ENCODE results near the gene CD6.
"Not testable (repeated sequence)": the region's sequence is repeated elsewhere in the genome, so short reads cannot be mapped to it uniquely, and the experiment has no call there.

The CD6 gene

DNA sequence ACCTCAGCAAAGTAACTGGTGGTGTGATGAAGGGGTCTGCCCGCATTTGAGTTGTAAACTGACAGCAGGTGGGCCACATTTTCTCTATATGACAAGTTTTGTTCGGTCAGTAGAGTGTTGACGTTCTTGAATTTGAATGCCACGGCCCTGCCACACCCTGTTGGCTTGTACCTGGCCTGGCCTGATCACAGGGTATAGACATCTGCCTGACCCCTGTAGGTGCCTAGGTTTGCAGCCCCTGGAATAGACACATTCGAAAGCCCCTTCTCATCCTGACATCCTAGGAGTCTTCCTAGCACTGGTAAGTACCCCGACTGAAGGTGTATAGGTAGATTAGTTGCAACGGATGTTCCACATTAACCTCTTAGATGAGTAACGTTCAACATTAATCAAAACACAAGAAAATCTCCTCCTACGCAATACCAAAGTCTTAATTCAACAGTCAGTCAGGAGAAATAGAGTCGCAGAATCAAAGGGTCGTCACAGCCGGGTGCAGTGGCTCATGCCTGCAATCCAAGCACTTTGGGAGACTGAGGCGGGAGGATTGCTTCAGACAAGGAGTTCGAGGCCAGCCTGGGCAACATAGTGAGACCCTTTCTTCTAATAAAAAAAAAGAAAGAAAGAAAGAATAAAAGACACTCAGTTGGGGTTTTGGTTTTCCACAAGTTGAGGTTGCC is 87.2 kb downstream of the CD6 start:
- no peak for DNase-seq

DNA sequence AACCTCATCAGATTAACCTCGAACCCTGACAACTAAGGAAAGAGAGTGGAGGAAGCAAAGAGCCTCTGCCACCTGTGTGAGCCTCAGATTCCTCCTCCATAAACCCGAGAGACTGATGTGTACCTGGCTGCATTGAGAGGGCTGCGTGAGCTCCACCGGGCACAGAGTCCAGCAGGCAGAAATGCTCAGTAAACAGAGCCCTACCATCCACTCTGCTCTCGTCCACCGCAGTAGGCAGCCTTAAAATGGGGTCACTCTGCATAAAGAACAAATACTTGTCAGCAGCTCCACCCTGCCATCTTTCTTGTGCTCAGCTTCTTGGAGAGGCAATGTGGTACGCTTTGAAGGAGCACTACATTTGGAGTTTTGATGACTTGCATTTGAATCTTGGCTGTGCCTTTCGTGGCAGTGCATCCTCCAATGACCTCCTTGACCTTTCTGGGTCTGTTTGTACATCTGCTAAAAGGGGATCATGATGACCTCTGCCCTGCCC is 87.8 kb downstream of the CD6 start:
- DNase-seq: no peak

DNA sequence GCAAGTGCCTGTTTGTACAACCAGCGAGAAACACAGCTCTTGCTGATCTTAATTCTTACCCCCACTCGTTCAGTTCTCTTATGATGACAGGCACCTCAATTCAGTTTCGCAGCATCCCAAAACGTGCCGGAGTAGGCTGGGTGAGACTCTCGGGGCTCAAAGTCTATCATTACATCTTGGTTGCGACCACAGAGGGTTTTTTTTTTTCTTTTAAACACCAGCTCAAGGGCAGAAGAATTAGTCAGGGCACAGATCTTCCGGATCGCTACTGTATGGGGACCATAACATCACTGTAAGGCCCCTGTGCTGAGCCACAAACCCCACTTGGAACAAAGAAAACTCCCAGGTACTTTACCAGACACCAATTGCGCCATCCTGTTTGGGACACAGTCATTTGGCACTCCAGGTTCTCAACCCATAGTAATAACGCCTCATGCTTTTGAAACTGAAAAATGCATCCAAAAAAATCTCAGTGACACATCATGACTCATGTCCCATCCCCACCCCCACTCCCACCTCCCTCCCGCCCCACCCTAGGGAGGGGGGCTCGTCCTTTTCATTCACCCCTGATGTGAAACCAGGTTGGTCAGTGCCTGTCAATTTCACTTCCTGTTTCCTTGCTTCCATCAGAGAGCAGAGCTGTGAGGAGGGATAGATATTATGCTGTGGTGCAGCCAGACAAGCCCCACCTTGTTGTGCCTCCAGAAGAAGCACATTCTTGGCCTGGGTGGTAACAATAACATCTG is 89.8 kb downstream of the CD6 start:
- DNase-seq: no peak

DNA sequence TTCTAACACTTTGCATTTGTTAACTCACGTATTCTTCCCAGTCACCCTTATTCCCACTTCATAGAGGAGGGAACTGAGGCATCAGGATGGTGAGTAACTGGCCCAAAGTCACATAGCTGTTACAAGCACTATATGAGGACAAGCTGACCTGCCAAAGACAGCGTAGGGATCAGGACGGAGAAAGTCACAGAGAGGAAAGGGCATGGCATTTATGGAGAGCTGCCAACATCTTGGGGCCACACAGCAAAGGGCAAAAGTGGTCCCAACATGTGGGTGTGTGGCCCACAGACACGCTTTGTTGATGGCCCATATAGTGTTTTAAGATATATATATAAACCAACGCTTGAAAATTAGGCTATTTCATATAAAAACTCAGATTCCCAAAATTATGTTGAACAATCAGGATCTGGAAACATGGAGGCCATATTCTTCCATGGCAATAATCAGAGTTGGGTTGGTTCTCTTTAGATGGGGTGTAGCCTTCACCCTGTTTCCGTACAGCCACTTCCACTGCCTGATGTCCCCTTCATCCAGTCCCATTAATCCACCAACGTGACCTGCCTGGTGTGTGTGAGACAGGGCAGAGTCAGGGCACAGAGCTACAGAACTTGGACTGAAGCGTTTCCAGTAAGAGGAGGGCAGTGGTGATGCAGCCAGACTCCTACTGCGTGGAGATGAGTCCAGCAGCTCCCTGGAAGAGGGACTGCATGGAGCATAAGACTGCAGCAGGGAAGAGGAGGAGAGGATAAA is 90.9 kb downstream of the CD6 start:
- no peak for DNase-seq

DNA sequence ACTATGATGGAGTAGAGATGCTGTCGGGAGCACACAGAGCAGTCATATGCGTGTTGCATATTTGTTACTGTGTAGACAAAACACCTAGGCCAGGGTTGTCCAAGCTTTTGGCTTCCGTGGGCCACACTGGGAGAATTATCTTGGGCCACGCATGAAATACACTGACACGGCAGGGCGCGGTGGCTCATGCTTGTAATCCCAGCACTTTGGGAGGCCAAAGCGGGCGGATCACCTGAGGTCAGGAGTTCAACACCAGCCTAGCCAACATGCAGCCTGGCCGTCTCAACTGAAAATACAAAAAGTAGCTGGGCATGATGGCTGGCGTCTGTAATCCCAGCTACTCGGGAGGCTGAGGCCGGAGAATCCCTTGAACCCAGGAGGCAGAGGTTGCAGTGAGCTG is 93.8 kb downstream of the CD6 start:
- not testable (repeated sequence) for DNase-seq

DNA sequence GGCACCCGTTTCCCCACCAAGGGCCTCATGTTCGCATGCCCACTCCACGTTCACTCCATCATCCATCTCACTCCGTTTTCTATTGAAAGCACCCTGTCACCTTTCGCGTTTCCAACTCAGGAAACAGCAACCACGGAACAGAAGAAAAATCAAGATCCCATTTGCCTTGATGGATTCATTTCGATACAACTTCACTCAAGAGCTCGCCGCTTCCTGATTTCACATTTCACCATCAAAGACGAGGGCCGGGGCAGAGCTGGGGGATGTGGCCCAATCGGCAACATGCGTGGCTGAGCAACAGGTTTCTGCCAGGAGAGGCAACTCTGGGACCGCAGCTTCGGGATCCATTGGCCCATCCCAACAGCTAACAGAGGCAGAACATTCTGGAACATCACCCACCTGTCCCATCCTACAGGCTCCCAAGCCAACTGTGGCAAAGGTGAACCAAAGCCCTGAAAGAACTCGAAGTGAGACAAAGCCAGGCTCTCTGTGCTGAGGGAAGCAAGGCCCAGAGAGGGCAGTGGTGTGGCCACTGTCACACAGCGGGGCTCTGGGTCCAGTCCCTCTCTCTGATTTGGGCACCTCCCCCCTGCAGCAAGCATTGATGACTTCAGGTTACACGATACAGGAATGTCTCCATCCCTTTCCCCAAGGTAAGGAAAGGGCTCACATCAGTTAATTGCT is 94.6 kb downstream of the CD6 start:
- DNase-seq: no peak

DNA sequence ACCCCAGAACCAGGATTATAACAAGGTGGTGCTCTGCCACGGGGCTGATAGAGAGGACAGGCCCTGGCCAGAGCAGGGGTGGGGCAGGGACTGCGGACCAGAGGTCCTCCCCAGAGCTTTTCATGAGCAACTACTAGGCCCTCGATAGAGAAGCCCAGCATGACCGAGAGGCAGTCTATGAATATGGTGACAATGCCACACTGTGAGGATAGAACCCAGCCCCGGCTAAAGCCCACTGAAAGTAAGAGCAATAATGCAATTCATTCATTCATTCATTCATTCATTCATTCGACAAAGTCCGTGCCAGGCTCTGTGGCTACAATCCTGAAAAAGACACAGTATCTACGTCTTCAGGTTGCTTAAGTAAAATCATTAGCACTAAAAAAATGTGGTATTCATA is 95.2 kb downstream of the CD6 start:
- DNase-seq: no peak

DNA sequence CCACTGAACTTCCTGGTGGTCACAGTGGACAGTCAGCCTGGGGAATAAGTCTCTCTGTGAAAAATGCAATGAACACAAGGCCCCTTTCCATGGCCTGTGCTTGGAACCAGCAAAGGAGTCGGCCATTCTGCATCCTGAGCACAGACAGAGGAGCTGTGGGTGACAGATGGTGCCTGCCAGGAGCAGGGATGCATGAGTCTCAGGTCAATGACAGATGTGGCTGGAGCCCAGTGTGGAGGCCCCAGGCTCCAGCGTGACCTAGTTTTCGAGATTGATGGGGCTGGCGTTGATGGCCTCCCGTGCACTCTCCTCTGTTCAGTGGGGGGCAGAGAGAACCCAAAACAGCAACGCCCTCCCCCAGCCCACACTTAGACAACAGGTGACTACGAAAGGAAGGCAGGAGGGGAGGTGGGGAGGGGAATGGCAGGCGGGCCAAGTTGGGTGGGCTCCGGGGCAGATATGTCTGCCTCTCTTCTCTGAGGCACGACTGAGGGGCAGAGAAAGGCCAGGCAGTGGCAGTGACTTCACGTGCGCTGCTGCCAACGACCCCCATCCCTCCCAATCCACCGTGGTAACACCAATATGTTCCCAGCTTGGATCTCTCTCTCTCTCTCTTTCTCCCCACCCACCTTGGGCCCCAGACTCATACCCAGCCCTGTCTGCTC is 96.4 kb downstream of the CD6 start:
- DNase-seq: no peak

DNA sequence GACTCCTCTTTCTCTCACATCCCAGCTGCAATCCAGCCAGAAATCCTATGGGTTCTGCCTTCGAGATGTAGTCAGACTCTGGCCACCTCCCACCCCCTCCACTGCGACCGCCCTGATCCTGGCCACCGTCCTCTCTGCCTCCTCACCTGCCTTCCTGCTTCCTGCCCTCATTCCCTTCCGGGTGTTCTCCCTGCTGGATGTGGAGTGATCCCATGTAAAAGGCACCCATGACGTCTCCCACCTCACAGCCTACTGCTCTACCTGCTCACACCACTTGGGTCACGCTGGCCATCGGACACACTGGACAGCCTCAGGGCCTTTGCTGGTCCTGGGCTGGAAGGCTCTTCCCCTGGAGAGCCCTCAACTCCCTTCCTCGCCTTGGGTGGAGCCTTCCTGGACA is 97.1 kb downstream of the CD6 start:
- no peak for DNase-seq

DNA sequence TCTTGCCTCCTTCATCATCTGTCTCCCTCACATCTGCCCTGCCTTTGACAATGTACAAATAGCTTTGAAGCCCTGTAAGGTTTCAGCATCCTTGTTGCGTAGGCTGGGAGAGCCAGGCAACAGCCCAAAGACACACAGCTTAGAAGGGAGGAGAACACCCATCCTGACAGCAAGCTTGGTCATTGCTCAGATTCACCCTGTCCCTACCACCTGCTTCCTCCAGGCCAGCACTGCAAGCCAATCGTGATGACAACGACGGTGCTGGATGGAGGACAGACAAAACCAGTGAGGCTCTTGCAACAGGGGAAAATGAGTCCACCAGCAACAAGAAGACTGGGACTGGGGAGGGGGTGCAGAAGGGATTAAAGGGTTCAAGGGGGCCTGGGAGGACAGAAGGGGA is 97.9 kb downstream of the CD6 start:
- DNase-seq: no peak
